ENCODE measurements around the gene CHURC1. TPM values are rescaled to one million over a fixed set of nuclear protein-coding genes. Genes with fewer than 3 reads are reported as not detected.

The CHURC1 gene
- total and polyA plus RNA-seq, 2 experiments from 2014 or later = 62.4 to 134 TPM

- no peaks in the 10 kb centered on the region for H3K36me3 ChIP-seq (replicated peaks; ENCODE audit: insufficient read depth, low read depth)
- H3K9me2 ChIP-seq (replicated peaks; ENCODE audit: insufficient read depth) = no peaks in the 10 kb centered on the region
- DNase-seq (ENCODE audit: low spot score) = no peak
- H4K20me1 ChIP-seq (ENCODE audit: insufficient read depth, poor library complexity, severe bottlenecking) = no peaks in the 10 kb centered on the region
- H3K4me1 ChIP-seq (ENCODE audit: insufficient read depth) = no peaks in the 10 kb centered on the region
- TF ChIP-seq EZH2phosphoT487 (IDR thresholded peaks at IDR 0.05; ENCODE audit: low read depth, severe bottlenecking, unreplicated experiment) = no peak
- TF ChIP-seq EZH2 (IDR thresholded peaks at IDR 0.05; ENCODE audit: borderline replicate concordance) = no peak
- TF ChIP-seq CTCF (IDR thresholded peaks at IDR 0.05; ENCODE audit: poor library complexity) = no peak
- peaks cover 63% of the 10 kb centered on the region for H3K27me3 ChIP-seq
- no peak overlapping the region for H3K4me3 ChIP-seq
- H3K9me3 ChIP-seq (ENCODE audit: low read depth) = no peaks in the 10 kb centered on the region
- H3K27ac ChIP-seq = no peak overlapping the region
- no peak overlapping the region for H2AFZ ChIP-seq
- WGBS (ENCODE audit: low lambda C conversion rate, missing lambda C conversion rate) = 88% methylated on average over 4 of the region's 4 CpGs
- no peaks in the 10 kb centered on the region for H3K79me2 ChIP-seq
- no peak overlapping the region for H3K4me2 ChIP-seq
These were observed 36.4 kb upstream of the CHURC1 start for GRCh38 chr14:64877846-64878245.

DNA sequence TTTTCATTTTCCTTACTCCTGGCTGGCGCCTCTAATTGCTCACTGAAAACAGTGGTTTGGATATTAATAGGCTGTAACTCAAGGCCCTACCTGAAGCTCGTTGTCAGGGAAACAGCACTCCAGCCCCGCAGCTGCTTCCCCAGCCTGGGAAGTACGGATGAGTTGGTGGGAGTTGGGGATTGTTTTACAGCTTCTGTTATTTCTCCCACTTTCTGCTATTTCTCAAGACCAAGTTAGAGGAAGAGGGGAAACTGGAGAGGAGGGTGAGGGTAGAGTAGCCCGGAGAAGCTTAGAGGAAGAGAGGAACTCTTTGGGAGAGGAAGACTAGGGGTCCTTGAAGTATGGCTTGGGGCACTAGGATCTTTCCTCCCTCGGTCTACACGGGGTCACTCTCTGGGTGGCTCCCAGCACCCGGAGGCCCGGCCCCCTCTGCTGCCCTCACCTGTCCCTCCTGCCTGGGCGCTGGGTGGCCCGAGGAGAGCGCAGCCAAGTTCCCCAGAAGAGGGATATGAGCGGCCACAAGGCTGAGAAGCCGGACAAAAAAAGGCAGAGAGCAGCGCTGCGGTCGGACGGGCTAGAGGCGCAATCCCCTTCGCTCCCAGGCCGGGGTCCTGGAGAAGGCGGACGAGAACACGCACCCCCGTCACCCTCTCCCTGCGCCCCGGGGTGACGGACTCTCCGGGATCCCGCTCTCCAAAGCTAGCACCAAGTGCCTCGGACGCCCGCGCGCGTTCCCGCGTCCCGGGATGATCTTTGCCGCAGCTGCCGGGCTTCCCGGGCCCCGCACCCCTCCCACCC lies 35.2 kb upstream of the CHURC1 start:
- no peaks in the 10 kb centered on the region for H3K79me2 ChIP-seq
- H2AFZ ChIP-seq = peak overlapping the region; percentile 81
- no peaks in the 10 kb centered on the region for H3K36me3 ChIP-seq (replicated peaks; ENCODE audit: insufficient read depth, low read depth)
- DNase-seq (ENCODE audit: low spot score) = peak; percentile 23
- no peaks in the 10 kb centered on the region for H3K9me3 ChIP-seq (ENCODE audit: low read depth)
- H3K27me3 ChIP-seq = peaks cover 73% of the 10 kb centered on the region
- H3K4me3 ChIP-seq = peak overlapping the region; percentile 66
- no peaks in the 10 kb centered on the region for H3K9me2 ChIP-seq (replicated peaks; ENCODE audit: insufficient read depth)
- H3K4me1 ChIP-seq (ENCODE audit: insufficient read depth) = no peaks in the 10 kb centered on the region
- H4K20me1 ChIP-seq (ENCODE audit: insufficient read depth, poor library complexity, severe bottlenecking) = no peaks in the 10 kb centered on the region
- H3K27ac ChIP-seq = no peak overlapping the region
- H3K4me2 ChIP-seq = peak overlapping the region; percentile 98
- 7% methylated on average over 30 of the region's 43 CpGs for WGBS (ENCODE audit: low lambda C conversion rate, missing lambda C conversion rate)
- TF ChIP-seq EZH2 (IDR thresholded peaks at IDR 0.05; ENCODE audit: borderline replicate concordance) (no peak), EZH2phosphoT487 (IDR thresholded peaks at IDR 0.05; ENCODE audit: low read depth, severe bottlenecking, unreplicated experiment) (no peak), CTCF (IDR thresholded peaks at IDR 0.05; ENCODE audit: poor library complexity) (no peak)

GRCh38 chr14:64879635-64880220 lies 34.5 kb upstream of the CHURC1 start, which contains the start of gene SPTB:
SPTB (minus strand) TSS chr14:64879907; CDS start chr14:64823094, 56,813 bp downstream.
- Histone ChIP-seq H3K9me2 (replicated peaks; ENCODE audit: insufficient read depth) (no peaks in the 10 kb centered on the region), H3K4me3 (peak within 1 kb of the TSS; percentile 66), H3K4me1 (ENCODE audit: insufficient read depth) (no peaks in the 10 kb centered on the region), H3K4me2 (peak within 1 kb of the TSS; percentile 98), H3K79me2 (no peaks in the 10 kb centered on the region), H3K36me3 (replicated peaks; ENCODE audit: insufficient read depth, low read depth) (no peaks in the 10 kb centered on the region), H3K9me3 (ENCODE audit: low read depth) (no peaks in the 10 kb centered on the region), H3K27ac (no peak within 1 kb of the TSS), H3K27me3 (peaks cover 71% of the 10 kb centered on the region), H4K20me1 (ENCODE audit: insufficient read depth, poor library complexity, severe bottlenecking) (no peaks in the 10 kb centered on the region), H2AFZ (peak within 1 kb of the TSS; percentile 81)
- WGBS (ENCODE audit: low lambda C conversion rate, missing lambda C conversion rate) = under 1% methylated on average over 17 of the region's 61 CpGs
- peak; percentile 60 for DNase-seq (ENCODE audit: low spot score)
- no peak for TF ChIP-seq EZH2 (IDR thresholded peaks at IDR 0.05; ENCODE audit: borderline replicate concordance)
- no peak for TF ChIP-seq CTCF (IDR thresholded peaks at IDR 0.05; ENCODE audit: poor library complexity)
- no peak for TF ChIP-seq EZH2phosphoT487 (IDR thresholded peaks at IDR 0.05; ENCODE audit: low read depth, severe bottlenecking, unreplicated experiment)
